ENCODE measurements around the gene ATP1A2. TPM values are rescaled to one million over a fixed set of nuclear protein-coding genes. Genes with fewer than 3 reads are reported as not detected.

The ATP1A2 gene
- total RNA-seq, 2 experiments from 2014 or later: not detected

DNA sequence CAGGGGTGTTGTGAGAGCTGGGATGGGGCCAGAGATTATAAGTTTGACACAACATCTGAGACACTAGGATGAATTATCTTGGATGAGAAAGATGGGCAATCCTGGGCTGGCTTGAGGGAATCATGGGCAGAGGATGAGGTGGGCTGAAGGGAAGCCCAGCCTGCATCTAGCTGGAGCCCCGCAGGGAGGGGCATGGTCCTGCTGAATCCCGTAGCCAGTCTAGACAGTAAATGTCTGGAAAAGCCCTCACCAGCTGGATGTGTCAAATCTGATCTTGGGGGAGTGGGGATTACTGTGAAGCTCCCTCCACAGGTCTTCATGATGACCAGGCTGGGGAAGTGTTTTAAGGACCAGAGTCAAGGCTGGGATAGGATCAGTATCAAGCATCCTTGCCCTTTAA is 71.2 kb downstream of the ATP1A2 start:
- Mint-ChIP-seq H3K9me3 (no peaks in the 10 kb centered on the region), H3K27ac (no peak overlapping the region), H3K4me3 (no peak overlapping the region), H3K27me3 (peaks cover 2% of the 10 kb centered on the region), H3K4me1 (ENCODE audit: low read depth) (no peaks in the 10 kb centered on the region), H3K36me3 (ENCODE audit: low read depth) (no peaks in the 10 kb centered on the region)
- ATAC-seq (no peak), DNase-seq (no peak)
- ChIA-PET POLR2A (interaction anchor here (0.5 kb wide), 1 partner anchor 68 kb away, joined by 3 read pairs; no protein-coding TSS in a partner anchor), CTCF (interaction anchor here (1.1 to 1.9 kb wide), 3 partner anchors 62 to 105 kb away, joined by 3 to 9 read pairs (median 4); no protein-coding TSS in a partner anchor)
- TF ChIP-seq, protein P1, sequence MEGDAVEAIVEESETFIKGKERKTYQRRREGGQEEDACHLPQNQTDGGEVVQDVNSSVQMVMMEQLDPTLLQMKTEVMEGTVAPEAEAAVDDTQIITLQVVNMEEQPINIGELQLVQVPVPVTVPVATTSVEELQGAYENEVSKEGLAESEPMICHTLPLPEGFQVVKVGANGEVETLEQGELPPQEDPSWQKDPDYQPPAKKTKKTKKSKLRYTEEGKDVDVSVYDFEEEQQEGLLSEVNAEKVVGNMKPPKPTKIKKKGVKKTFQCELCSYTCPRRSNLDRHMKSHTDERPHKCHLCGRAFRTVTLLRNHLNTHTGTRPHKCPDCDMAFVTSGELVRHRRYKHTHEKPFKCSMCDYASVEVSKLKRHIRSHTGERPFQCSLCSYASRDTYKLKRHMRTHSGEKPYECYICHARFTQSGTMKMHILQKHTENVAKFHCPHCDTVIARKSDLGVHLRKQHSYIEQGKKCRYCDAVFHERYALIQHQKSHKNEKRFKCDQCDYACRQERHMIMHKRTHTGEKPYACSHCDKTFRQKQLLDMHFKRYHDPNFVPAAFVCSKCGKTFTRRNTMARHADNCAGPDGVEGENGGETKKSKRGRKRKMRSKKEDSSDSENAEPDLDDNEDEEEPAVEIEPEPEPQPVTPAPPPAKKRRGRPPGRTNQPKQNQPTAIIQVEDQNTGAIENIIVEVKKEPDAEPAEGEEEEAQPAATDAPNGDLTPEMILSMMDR (IDR thresholded peaks at IDR 0.05): no peak
- intact Hi-C loops (cut with micrococcal nuclease): no loop called here

DNA sequence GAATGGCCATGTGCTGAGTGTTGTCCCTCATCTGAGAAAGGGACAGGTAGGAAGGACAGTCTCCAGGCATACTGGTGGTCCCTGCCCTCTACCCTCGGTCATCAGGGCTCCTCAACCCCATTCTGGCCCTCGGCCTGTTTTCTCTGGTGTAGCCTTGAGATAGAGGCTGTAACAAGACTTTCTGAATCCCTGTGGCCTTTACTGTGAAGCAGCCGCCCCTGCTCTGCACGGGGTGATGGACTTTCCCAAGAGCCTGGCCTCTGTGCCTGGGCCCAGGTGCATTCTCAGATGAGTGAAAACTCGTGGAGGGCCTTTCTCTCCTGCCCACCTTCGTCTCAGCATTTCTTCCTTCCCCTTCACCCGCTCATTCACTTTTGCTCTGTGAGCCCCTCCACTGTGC is 71.8 kb downstream of the ATP1A2 start:
- DNase-seq: no peak
- H3K4me1 Mint-ChIP-seq (ENCODE audit: low read depth): no peaks in the 10 kb centered on the region
- H3K9me3 Mint-ChIP-seq: no peaks in the 10 kb centered on the region
- no peaks in the 10 kb centered on the region for H3K27me3 Mint-ChIP-seq
- ChIA-PET POLR2A (no interaction called here), CTCF (interaction anchor here (1.1 to 1.9 kb wide), 3 partner anchors 61 to 104 kb away, joined by 3 to 9 read pairs (median 4); no protein-coding TSS in a partner anchor)
- ATAC-seq: no peak
- no peak overlapping the region for H3K27ac Mint-ChIP-seq
- intact Hi-C loops (cut with micrococcal nuclease): no loop called here
- no peak overlapping the region for H3K4me3 Mint-ChIP-seq
- no peaks in the 10 kb centered on the region for H3K36me3 Mint-ChIP-seq (ENCODE audit: low read depth)
- TF ChIP-seq, protein P1 (IDR thresholded peaks at IDR 0.05): no peak

DNA sequence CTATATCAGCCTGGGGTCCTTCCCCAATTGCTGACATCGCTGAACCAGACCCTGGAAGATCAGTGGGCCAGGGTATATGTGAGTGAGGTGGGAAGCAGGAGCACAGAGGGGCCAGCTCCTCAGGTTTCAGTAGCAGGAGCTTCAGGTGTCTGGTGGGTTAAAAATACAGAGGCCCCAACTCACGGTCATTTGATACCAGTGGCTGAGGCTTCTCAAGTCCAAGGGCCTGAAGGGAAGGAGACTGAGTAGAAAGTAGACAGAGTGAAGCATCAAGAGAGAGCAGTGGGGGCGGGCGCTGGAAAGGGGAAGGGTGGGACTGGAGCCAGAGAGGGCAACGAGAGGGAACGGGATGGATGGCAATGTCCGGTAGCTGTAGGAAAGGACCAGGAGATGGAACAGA is 72.8 kb downstream of the ATP1A2 start:
- DNase-seq: no peak
- no peaks in the 10 kb centered on the region for H3K36me3 Mint-ChIP-seq (ENCODE audit: low read depth)
- ATAC-seq: no peak
- intact Hi-C loops (cut with micrococcal nuclease): no loop called here
- ChIA-PET POLR2A (no interaction called here), CTCF (interaction anchor here (1.9 to 5.3 kb wide), 2 partner anchors 102 to 103 kb away, joined by 9 to 102 read pairs; no protein-coding TSS in a partner anchor)
- TF ChIP-seq, protein P1 (IDR thresholded peaks at IDR 0.05): no peak
- peaks cover 2% of the 10 kb centered on the region for H3K27me3 Mint-ChIP-seq
- H3K4me3 Mint-ChIP-seq: no peak overlapping the region
- H3K9me3 Mint-ChIP-seq: no peaks in the 10 kb centered on the region
- H3K4me1 Mint-ChIP-seq (ENCODE audit: low read depth): no peaks in the 10 kb centered on the region
- no peak overlapping the region for H3K27ac Mint-ChIP-seq

DNA sequence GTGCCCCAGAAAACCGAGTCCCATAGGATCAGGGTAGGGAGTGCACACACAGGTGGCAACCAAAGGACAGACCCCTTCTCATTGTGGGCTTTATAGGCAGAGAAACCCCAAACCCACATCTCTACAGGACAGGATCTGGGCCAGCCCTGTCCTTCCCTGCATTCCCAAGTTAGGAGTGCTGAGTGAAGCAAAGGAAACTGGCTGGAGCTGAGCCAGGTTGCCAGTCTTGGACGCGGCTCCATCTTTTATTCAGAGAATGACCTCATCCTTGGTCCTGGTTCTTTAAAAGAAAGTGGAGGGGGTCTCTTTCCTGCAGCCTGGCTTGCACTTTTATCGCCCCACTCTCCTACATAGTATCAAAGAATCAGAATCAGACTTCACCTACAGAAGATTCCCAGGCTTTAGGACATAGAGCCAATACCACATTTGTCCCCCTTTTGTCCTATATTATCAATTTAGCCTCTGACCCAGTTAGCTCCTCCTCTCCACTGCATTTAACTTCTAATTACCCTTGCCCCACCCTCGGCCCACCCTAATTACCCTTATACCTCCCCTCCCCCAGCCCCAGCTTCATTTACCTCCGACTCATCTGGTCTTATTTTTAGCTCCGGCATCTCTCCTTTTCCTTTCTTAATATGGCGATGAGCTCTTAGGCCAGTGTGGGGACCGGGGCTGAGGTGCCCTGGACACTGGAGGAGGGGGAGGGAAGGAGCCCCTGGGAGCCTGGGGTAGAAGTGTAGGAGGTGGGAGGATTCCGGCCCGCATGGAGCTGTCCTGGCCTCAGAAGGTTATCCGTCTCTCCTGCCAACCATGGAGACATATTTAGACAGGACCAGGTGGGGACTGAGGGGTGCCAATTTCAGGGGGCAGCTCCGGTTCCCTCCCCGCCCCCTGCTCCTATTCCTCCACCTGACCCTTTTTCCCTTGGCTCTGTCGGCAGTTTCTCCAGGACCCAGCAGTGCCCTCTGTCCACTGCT is 74.4 kb downstream of the ATP1A2 start, which contains the start of gene CASQ1:
Gene CASQ1, plus strand, starts transcription at position 927 of the 977 bp plus-strand sequence. CDS start 177 bp downstream, outside the sequence.
- Mint-ChIP-seq H3K4me1 (ENCODE audit: low read depth) (no peaks in the 10 kb centered on the region), H3K4me3 (no peak within 1 kb of the TSS), H3K36me3 (ENCODE audit: low read depth) (no peaks in the 10 kb centered on the region), H3K27me3 (peaks cover 2% of the 10 kb centered on the region), H3K27ac (no peak within 1 kb of the TSS), H3K9me3 (no peaks in the 10 kb centered on the region)
- no peak for ATAC-seq
- POLR2A ChIA-PET: interaction anchor here (0.9 kb wide), 1 partner anchor 103 kb away, joined by 3 read pairs; no protein-coding TSS in a partner anchor
- TF ChIP-seq, protein P1 (IDR thresholded peaks at IDR 0.05): no peak
- DNase-seq: no peak
- CTCF ChIA-PET: interaction anchor here (0.9 to 5.3 kb wide), 8 partner anchors 11 to 186 kb away, joined by 3 to 102 read pairs (median 14); no protein-coding TSS in a partner anchor
- intact Hi-C loops (cut with micrococcal nuclease): loop anchor here (10.0 kb wide), 1 partner anchor 185 kb away; no protein-coding TSS in a partner anchor

Measured in activated CD8-positive, alpha-beta T cell treated with anti-CD3 and anti-CD28 coated beads for 36 hours (primary cell).